HEK293T (cell line): ENCODE data around the gene DPP7.

Experiments
- CTCF ChIA-PET: fragments of 350-600 bp; formaldehyde crosslinking; extraction: SDS; loops from one replicate; lab custom pipeline; 2021; ENCODE audit warnings: antibody characterized with exemption, inconsistent platforms; lab: Yijun Ruan, JAX
- POLR2A ChIA-PET: fragments of 350-600 bp; formaldehyde crosslinking; extraction: SDS; loops from one replicate; lab custom pipeline; 2020; ENCODE audit warnings: antibody characterized with exemption, inconsistent platforms; lab: Yijun Ruan, JAX
- DNase-seq: peaks from one replicate; pipeline ENCODE4 v3.0.0; 2012; ENCODE audit warnings: mixed read lengths; ENCODE audit errors: extremely low spot score
- ARNT ChIP-seq: fragments of 450-650 bp; IDR thresholded peaks from 2 replicates; pipeline ENCODE4 v1.6.1; 2017; ENCODE audit warnings: mild to moderate bottlenecking
- BHLHE40 ChIP-seq: fragments of 450-650 bp; IDR thresholded peaks from 2 replicates; pipeline ENCODE4 v1.6.1; 2016; ENCODE audit warnings: mild to moderate bottlenecking, moderate library complexity, borderline replicate concordance
- CTBP1 ChIP-seq: fragments of 450-650 bp; IDR thresholded peaks from 2 replicates; pipeline ENCODE4 v1.6.1; 2016; ENCODE audit warnings: borderline replicate concordance
- ELF4 ChIP-seq: fragments of 450-650 bp; IDR thresholded peaks from 2 replicates; pipeline ENCODE4 v1.6.1; 2017; ENCODE audit warnings: antibody characterized with exemption
- FOXA1 ChIP-seq: fragments of 450-650 bp; IDR thresholded peaks from 2 replicates; pipeline ENCODE4 v1.6.1; 2016; ENCODE audit warnings: mild to moderate bottlenecking
- FOXK2 ChIP-seq: fragments of 450-650 bp; IDR thresholded peaks from 2 replicates; pipeline ENCODE4 v1.6.1; 2016; ENCODE audit warnings: mild to moderate bottlenecking
- FOXM1 ChIP-seq: fragments of 450-650 bp; IDR thresholded peaks from 2 replicates; pipeline ENCODE4 v1.6.1; 2017; ENCODE audit warnings: mild to moderate bottlenecking, borderline replicate concordance
- HDGF ChIP-seq: fragments of 450-650 bp; IDR thresholded peaks from 2 replicates; pipeline ENCODE4 v1.6.1; 2017; ENCODE audit warnings: antibody characterized with exemption, borderline replicate concordance
- L3MBTL2 ChIP-seq: fragments of 450-650 bp; conservative IDR thresholded peaks from 2 replicates; pipeline ENCODE4 v1.6.1; 2016; ENCODE audit warnings: mild to moderate bottlenecking
- LEF1 ChIP-seq: fragments of 450-650 bp; IDR thresholded peaks from 2 replicates; pipeline ENCODE4 v1.6.1; 2017; ENCODE audit warnings: mild to moderate bottlenecking, borderline replicate concordance
- NFRKB ChIP-seq: fragments of 450-650 bp; IDR thresholded peaks from 2 replicates; pipeline ENCODE4 v1.6.1; 2016; ENCODE audit warnings: mild to moderate bottlenecking, moderate library complexity
- PKNOX1 ChIP-seq: fragments of 450-650 bp; IDR thresholded peaks from 2 replicates; pipeline ENCODE4 v1.6.1; 2016
- SP1 ChIP-seq: fragments of 450-650 bp; IDR thresholded peaks from 2 replicates; pipeline ENCODE4 v1.6.1; 2017
- SUZ12 ChIP-seq: fragments of 450-650 bp; IDR thresholded peaks from 2 replicates; pipeline ENCODE4 v1.6.1; 2016; ENCODE audit warnings: mild to moderate bottlenecking
- TARDBP ChIP-seq: fragments of 450-650 bp; IDR thresholded peaks from 2 replicates; pipeline ENCODE4 v1.6.1; 2016
- ZNF384 ChIP-seq: fragments of 450-650 bp; IDR thresholded peaks from 2 replicates; pipeline ENCODE4 v1.6.1; 2016

The DPP7 gene

DNA sequence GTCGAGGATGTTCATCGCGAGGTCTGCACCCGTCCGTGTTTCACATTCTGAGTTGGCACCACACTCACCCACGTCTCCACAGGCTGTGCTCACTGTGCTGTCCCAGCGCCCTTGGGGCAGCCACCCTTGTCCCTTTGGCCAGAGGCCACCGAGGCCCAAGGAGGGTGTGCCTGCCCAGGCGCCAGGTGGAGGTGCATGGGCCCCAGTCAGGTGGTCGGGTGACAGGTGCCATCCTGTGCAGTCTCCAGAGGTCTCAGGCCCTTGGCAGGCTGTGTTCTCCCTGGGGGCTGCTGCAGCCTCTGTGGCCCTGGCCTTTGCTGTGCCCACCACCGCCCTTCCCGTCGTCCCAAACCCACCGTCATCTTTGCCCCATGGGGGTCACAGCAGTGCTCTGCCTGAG, 15.3 kb downstream of the DPP7 start:
- TF ChIP-seq HDGF (no peak), PKNOX1 (no peak), L3MBTL2 (no peak), LEF1 (no peak), TARDBP (no peak), FOXA1 (no peak), FOXM1 (no peak), CTBP1 (no peak), NFRKB (no peak), SP1 (no peak), ELF4 (no peak), ZNF384 (no peak), SUZ12 (no peak), ARNT (no peak), FOXK2 (no peak), BHLHE40 (no peak)
- CTCF ChIA-PET, result no interaction called here
- DNase-seq, result no peak
- POLR2A ChIA-PET, result no interaction called here

- DNase-seq, result no peak
- POLR2A ChIA-PET, result interaction anchor here (0.8 to 1.3 kb wide), 2 partner anchors 10 to 11 kb away, joined by 4 to 7 read pairs; partner anchors contain the start of gene MAN1B1
- no peak for TF ChIP-seq TARDBP
- no peak for TF ChIP-seq SUZ12
- no peak for TF ChIP-seq FOXK2
- no peak for TF ChIP-seq L3MBTL2
- TF ChIP-seq NFRKB, result no peak
- TF ChIP-seq CTBP1, result no peak
- no peak for TF ChIP-seq ARNT
- no peak for TF ChIP-seq PKNOX1
- no peak for TF ChIP-seq HDGF
- no peak for TF ChIP-seq BHLHE40
- no peak for TF ChIP-seq ZNF384
- no peak for TF ChIP-seq ELF4
- no peak for TF ChIP-seq LEF1
- TF ChIP-seq FOXA1, result no peak
- no peak for TF ChIP-seq SP1
- TF ChIP-seq FOXM1, result no peak
- CTCF ChIA-PET, result no interaction called here
Observed at GRCh38 chr9:137097761-137098462, 16.6 kb downstream of the DPP7 start.

DNA sequence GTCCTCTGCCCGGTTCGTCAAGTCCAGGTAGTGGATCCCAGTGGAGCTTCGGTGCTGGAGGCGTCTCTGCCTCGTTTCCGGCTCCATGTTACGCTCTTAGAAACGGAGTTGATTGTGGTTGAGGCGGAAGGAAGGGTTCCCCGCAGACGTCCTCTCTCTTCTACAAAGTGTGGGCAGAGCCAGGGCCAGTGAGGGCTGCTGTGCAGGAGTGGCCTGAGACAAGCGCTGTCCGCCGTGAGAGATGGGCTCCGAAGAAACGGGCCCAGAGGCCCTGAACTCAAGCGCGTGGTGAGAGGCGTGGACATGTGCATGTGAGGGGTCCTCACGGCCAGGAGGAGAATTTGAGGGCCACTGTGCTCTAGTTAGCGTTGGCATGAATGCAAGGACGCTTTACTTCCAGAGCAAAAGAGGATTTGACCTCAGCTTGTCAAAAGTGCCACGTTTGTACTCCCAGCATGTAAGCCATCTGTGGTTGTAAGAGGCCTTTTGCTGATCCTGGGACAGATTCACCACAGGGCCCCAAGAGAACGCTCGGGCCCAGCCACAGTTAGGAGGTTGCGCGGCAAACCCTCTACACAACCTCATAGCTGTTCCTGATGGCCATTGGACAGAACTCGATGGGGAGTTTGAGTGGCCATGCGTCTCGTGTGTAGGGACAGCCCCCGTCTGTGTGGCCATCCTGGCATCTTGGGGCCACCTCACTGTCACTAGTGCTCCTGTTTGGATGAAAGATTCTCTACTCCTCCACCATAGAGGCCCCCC, 17.6 kb downstream of the DPP7 start:
- POLR2A ChIA-PET, result interaction anchor here (0.8 to 1.9 kb wide), 3 partner anchors 9 to 10 kb away, joined by 4 to 7 read pairs (median 6); partner anchors contain the start of gene MAN1B1
- no peak for DNase-seq
- CTCF ChIA-PET, result interaction anchor here (1.0 kb wide), 1 partner anchor 10 kb away, joined by 3 read pairs; the partner anchor contains the start of gene MAN1B1
- no peak for TF ChIP-seq L3MBTL2
- no peak for TF ChIP-seq ZNF384
- TF ChIP-seq ARNT, result no peak
- TF ChIP-seq CTBP1, result no peak
- no peak for TF ChIP-seq TARDBP
- no peak for TF ChIP-seq FOXA1
- TF ChIP-seq SP1, result no peak
- no peak for TF ChIP-seq FOXK2
- no peak for TF ChIP-seq FOXM1
- no peak for TF ChIP-seq ELF4
- no peak for TF ChIP-seq NFRKB
- TF ChIP-seq SUZ12, result no peak
- TF ChIP-seq HDGF, result no peak
- TF ChIP-seq LEF1, result no peak
- TF ChIP-seq PKNOX1, result no peak
- no peak for TF ChIP-seq BHLHE40

GRCh38 chr9:137095664-137096517, 18.6 kb downstream of the DPP7 start:
- no peak for TF ChIP-seq ZNF384
- TF ChIP-seq PKNOX1, result no peak
- no peak for TF ChIP-seq LEF1
- TF ChIP-seq HDGF, result no peak
- POLR2A ChIA-PET, result interaction anchor here (1.9 kb wide), 1 partner anchor 9 kb away, joined by 6 read pairs; the partner anchor contains the start of gene MAN1B1
- DNase-seq, result no peak
- CTCF ChIA-PET, result interaction anchor here (1.0 kb wide), 1 partner anchor 9 kb away, joined by 3 read pairs; the partner anchor contains the start of gene MAN1B1
